OCI-LY7 (cell line): ENCODE results near the gene IFI30. TPM values are rescaled to one million over a fixed set of nuclear protein-coding genes. Genes with fewer than 3 reads are reported as not detected.
"Not testable (repeated sequence)": the region's sequence is repeated elsewhere in the genome, so short reads cannot be mapped to it uniquely, and the experiment has no call there.

Experiments
- BruUV-seq: library from RNA; stranded (reverse); fragments of 400-500 nt; replicated peaks from 2 replicates; lab custom pipeline; 2021; lab: Mats Ljungman, UMichigan
- CTCF ChIA-PET: fragments of 300-600 bp; sonication (Branson Sonifier 250); formaldehyde crosslinking; loops from one replicate; lab custom pipeline; 2022; ENCODE audit warnings: antibody characterized with exemption; ENCODE audit not compliant: unreplicated experiment; lab: Charles Lee
- POLR2A ChIA-PET: fragments of 300-600 bp; sonication (Branson Sonifier 250); formaldehyde crosslinking; loops from one replicate; lab custom pipeline; 2022; ENCODE audit warnings: antibody characterized with exemption; lab: Charles Lee
- DNase-seq: peaks from one replicate; pipeline ENCODE4 v3.0.0-alpha.2; 2015; ENCODE audit warnings: low spot score
- H2AFZ ChIP-seq: fragments of 200-600 bp; sonication (generic), shearing (Covaris generic); 2 replicates; pipeline ENCODE4 v1.6.1; 2014; ENCODE audit warnings: mild to moderate bottlenecking, antibody characterized with exemption, low read length, moderate library complexity
- H3K27ac ChIP-seq: fragments of 200-600 bp; sonication (generic); 2 replicates; pipeline ENCODE4 v1.5.1; 2014; ENCODE audit warnings: mixed run types, low read depth, mild to moderate bottlenecking, moderate library complexity, low read length, inconsistent platforms; ENCODE audit not compliant: poor library complexity, severe bottlenecking
- H3K36me3 ChIP-seq: fragments of 200-600 bp; sonication (generic); 2 replicates; pipeline ENCODE4 v1.6.1; 2014; ENCODE audit warnings: mild to moderate bottlenecking, antibody characterized with exemption, low read length, moderate library complexity, mixed read lengths; ENCODE audit not compliant: insufficient read depth
- H3K4me1 ChIP-seq: fragments of 200-600 bp; sonication (generic); 2 replicates; pipeline ENCODE4 v1.5.1; 2014; ENCODE audit warnings: mild to moderate bottlenecking, low read length; ENCODE audit not compliant: insufficient read depth, poor library complexity, severe bottlenecking
- H3K4me2 ChIP-seq: fragments of 200-600 bp; sonication (generic); 2 replicates; pipeline ENCODE4 v1.6.1; 2014; ENCODE audit warnings: mild to moderate bottlenecking, low read length
- H3K4me3 ChIP-seq: fragments of 200-600 bp; sonication (generic); 2 replicates; pipeline ENCODE4 v1.5.1; 2014; ENCODE audit warnings: mild to moderate bottlenecking, low read depth, low read length; ENCODE audit not compliant: poor library complexity, severe bottlenecking
- H3K79me2 ChIP-seq: fragments of 200-600 bp; sonication (generic); 2 replicates; pipeline ENCODE4 v1.6.1; 2016; ENCODE audit warnings: low read depth, mild to moderate bottlenecking, low read length, moderate library complexity, mixed read lengths; ENCODE audit not compliant: insufficient read depth
- H3K9me2 ChIP-seq: fragments of 200-600 bp; sonication (generic); 2 replicates; pipeline ENCODE4 v1.6.1; 2016; ENCODE audit warnings: mild to moderate bottlenecking, low read length, mixed read lengths; ENCODE audit not compliant: insufficient read depth
- H3K9me3 ChIP-seq: fragments of 200-600 bp; sonication (generic); 2 replicates; pipeline ENCODE4 v1.6.1; 2014; ENCODE audit warnings: mild to moderate bottlenecking, mixed run types, low read length, mixed read lengths
- H4K20me1 ChIP-seq: fragments of 200-600 bp; sonication (generic); 2 replicates; pipeline ENCODE4 v1.6.1; 2014; ENCODE audit warnings: mild to moderate bottlenecking, antibody characterized with exemption, low read length, moderate library complexity, mixed read lengths; ENCODE audit not compliant: insufficient read depth
- EZH2phosphoT487 ChIP-seq: fragments of 200-600 bp; sonication (generic); IDR thresholded peaks from 2 replicates; pipeline ENCODE4 v1.6.1; 2018; ENCODE audit warnings: low read depth, borderline replicate concordance, mild to moderate bottlenecking, mixed run types, antibody characterized with exemption, low read length, moderate library complexity, mixed read lengths
- intact Hi-C: fragments of 100-400 bp; cut with micrococcal nuclease; formaldehyde crosslinking; loops from one replicate; pipeline ENCODE4 v1.10.0; 2022; ENCODE audit not compliant: unreplicated experiment
- total RNA-seq, 2 experiments: library from RNA; depleted of rRNA in 1 of 2; stranded (reverse); fragments of >200 nt in 1 of 2; shearing (Covaris generic) in 1 of 2; gene quantifications; 2 replicates each; pipeline ENCODE4 v1.2.3, GENCODE V29; 2014 to 2022
- TF ChIP-seq, protein P1 (sequence below): fragments of 200-600 bp; sonication (generic); conservative IDR thresholded peaks from 2 replicates; pipeline ENCODE4 v1.5.1; 2014; ENCODE audit warnings: mild to moderate bottlenecking, antibody characterized with exemption, low read length, moderate library complexity, mixed read lengths

Gene IFI30
- total RNA-seq, 2 experiments from 2014 or later, result 170 to 195 TPM

DNA sequence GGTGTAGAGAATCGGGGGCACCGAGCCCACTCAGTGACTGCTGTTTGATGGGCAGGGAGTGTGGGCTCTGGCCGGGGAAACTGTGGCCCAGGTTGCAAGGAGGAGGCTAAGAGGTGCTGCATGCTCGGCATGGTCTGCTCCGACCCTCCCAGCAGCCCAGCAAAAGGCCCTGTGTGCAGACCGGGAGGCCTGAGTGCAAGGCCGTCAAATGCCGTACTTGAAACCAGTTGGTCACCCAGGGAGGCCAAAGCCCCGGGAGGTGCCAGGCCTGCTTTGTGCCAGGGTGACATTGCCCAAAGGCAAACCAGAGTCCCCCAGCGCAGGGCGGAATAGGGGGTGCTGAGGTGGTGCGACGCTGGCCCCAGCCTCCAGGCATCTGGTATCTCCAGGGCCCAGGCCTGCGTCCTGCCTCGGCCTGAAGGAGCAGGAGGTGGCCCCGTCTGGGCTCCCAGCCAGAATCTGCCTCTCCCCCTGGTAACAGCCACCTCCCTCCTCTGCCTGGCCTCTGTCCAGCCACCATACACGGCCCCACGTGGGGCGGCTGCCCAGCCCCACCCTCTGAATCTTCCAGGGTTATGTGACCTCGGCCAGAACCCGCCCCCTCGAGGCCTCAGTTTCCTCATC lies 16.7 kb upstream of the IFI30 start:
- no peaks in the 10 kb centered on the region for H3K9me3 ChIP-seq
- H3K79me2 ChIP-seq, result peaks cover 3% of the 10 kb centered on the region; the same call in 1 of the 2 replicates
- H3K4me3 ChIP-seq, result no peak overlapping the region
- no peaks in the 10 kb centered on the region for H4K20me1 ChIP-seq
- ChIA-PET POLR2A (no interaction called here), CTCF (no interaction called here)
- H3K27ac ChIP-seq, result no peak overlapping the region
- intact Hi-C loops, result no loop called here
- H3K9me2 ChIP-seq, result no peaks in the 10 kb centered on the region
- no peak overlapping the region for H2AFZ ChIP-seq
- TF ChIP-seq EZH2phosphoT487, result no peak
- TF ChIP-seq, protein P1, sequence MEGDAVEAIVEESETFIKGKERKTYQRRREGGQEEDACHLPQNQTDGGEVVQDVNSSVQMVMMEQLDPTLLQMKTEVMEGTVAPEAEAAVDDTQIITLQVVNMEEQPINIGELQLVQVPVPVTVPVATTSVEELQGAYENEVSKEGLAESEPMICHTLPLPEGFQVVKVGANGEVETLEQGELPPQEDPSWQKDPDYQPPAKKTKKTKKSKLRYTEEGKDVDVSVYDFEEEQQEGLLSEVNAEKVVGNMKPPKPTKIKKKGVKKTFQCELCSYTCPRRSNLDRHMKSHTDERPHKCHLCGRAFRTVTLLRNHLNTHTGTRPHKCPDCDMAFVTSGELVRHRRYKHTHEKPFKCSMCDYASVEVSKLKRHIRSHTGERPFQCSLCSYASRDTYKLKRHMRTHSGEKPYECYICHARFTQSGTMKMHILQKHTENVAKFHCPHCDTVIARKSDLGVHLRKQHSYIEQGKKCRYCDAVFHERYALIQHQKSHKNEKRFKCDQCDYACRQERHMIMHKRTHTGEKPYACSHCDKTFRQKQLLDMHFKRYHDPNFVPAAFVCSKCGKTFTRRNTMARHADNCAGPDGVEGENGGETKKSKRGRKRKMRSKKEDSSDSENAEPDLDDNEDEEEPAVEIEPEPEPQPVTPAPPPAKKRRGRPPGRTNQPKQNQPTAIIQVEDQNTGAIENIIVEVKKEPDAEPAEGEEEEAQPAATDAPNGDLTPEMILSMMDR, result no peak
- H3K36me3 ChIP-seq, result peaks cover 1% of the 10 kb centered on the region; the same call in 1 of the 2 replicates
- no peak for DNase-seq
- peaks cover 41% of the 10 kb centered on the region for H3K4me1 ChIP-seq
- no TSS peak for BruUV-seq
- H3K4me2 ChIP-seq, result peak overlapping the region; percentile 48

DNA sequence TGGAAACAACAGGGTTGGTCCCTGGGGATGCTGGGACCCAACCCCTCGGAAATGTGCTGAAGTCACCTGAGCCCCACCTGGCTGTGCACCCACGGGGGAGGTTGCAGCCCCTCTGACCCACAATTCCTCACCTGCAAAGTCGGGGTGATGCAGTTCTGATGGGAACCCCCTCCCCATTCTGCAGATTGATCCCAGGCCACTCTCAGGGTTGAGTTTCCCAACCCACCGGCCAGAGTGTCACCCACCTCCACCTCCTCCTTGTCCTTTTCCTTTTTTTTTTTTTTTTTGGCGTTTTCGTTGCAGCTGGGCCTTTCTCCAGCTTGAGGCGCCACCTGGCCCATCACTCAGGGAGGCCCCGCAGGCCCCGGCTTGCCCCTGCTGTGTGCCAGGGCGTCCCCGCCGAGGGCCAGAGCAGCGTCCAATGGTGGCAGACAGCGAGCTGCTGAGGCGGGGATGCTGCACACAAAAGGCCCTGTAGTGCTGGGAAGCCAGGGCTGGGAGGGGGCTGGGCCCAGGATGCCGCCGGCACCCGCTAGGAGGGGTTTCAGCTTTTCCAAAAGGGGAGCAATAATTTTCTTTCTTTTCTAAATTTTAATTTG lies 16.0 kb upstream of the IFI30 start:
- ChIA-PET POLR2A (interaction anchor here (0.6 kb wide), 1 partner anchor 125 kb away, joined by 3 read pairs; no protein-coding TSS in a partner anchor), CTCF (no interaction called here)
- no peaks in the 10 kb centered on the region for H3K9me2 ChIP-seq
- H4K20me1 ChIP-seq, result no peaks in the 10 kb centered on the region
- H3K4me1 ChIP-seq, result peaks cover 38% of the 10 kb centered on the region
- H3K4me3 ChIP-seq, result no peak overlapping the region
- no peaks in the 10 kb centered on the region for H3K9me3 ChIP-seq
- H3K79me2 ChIP-seq, result peaks cover 3% of the 10 kb centered on the region; the same call in 1 of the 2 replicates
- H3K36me3 ChIP-seq, result peaks cover 6% of the 10 kb centered on the region; the same call in 1 of the 2 replicates
- H3K27ac ChIP-seq, result peak overlapping the region; percentile 19
- peak overlapping the region; percentile 48 for H3K4me2 ChIP-seq
- DNase-seq, result peak; percentile 40
- intact Hi-C loops, result no loop called here
- no peak overlapping the region for H2AFZ ChIP-seq
- BruUV-seq, result no TSS peak
- no peak for TF ChIP-seq EZH2phosphoT487
- TF ChIP-seq, protein P1, result 0 out of 2 replicates have a peak, but pooled peaks have one; percentile 23

DNA sequence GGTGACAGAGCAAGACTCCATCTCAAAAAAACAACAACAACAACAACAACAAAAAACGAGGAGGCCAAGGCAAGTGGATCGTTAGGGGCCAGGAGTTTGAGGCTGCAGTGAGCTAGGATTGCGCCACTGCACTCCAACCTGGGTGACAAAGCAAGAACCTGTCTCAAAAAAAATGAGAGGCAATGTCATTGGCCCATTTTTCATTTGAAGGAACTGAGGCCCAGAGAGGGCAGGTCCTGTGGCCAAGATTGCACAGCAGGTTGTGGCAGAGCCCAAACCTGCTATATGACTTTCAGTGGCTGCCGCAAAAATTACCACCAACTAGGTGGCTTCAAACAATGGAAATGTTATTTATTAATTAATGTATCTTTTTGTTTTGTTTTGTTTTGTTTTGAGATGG lies 15.1 kb upstream of the IFI30 start:
- Histone ChIP-seq H4K20me1 (no peaks in the 10 kb centered on the region), H3K9me2 (no peaks in the 10 kb centered on the region), H2AFZ (no peak overlapping the region), H3K4me2 (no peak overlapping the region), H3K9me3 (no peaks in the 10 kb centered on the region), H3K4me1 (peaks cover 38% of the 10 kb centered on the region), H3K36me3 (peaks cover 14% of the 10 kb centered on the region), H3K4me3 (no peak overlapping the region), H3K27ac (no peak overlapping the region), H3K79me2 (peaks cover 3% of the 10 kb centered on the region; the same call in 1 of the 2 replicates)
- no TSS peak for BruUV-seq
- no peak for DNase-seq
- intact Hi-C loops, result no loop called here
- ChIA-PET CTCF (no interaction called here), POLR2A (interaction anchor here (0.6 kb wide), 1 partner anchor 154 kb away, joined by 6 read pairs; no protein-coding TSS in a partner anchor)
- TF ChIP-seq EZH2phosphoT487, result no peak
- TF ChIP-seq, protein P1, result no peak

- H3K79me2 ChIP-seq, H3K27ac ChIP-seq, H2AFZ ChIP-seq, H3K4me2 ChIP-seq, POLR2A ChIA-PET, BruUV-seq, intact Hi-C loops, DNase-seq, H4K20me1 ChIP-seq, H3K9me3 ChIP-seq, H3K4me3 ChIP-seq, H3K9me2 ChIP-seq, CTCF ChIA-PET: not testable (repeated sequence)
- Histone ChIP-seq H3K4me1 (peaks cover 33% of the 10 kb centered on the region), H3K36me3 (peaks cover 14% of the 10 kb centered on the region)
Measured at GRCh38 chr19:18159059-18159616, 14.5 kb upstream of the IFI30 start.
